Kidney epithelial cell (primary cell): Measurements from ENCODE around the gene PRKG1. TPM values are rescaled to one million over a fixed set of nuclear protein-coding genes. Genes with fewer than 3 reads are reported as not detected.

ENCODE experiments used
- DNase-seq: peaks from one replicate; pipeline ENCODE4 v3.0.0-alpha.2; 2010; ENCODE audit warnings: low read depth
- H3K27me3 ChIP-seq: 2 replicates; pipeline ENCODE4 v1.6.0; 2011; ENCODE audit warnings: low read length; ENCODE audit not compliant: control insufficient read depth, insufficient read depth
- H3K36me3 ChIP-seq: 2 replicates; pipeline ENCODE4 v1.5.1; 2011; ENCODE audit warnings: low read length; ENCODE audit not compliant: control insufficient read depth, insufficient read depth
- H3K4me3 ChIP-seq: 2 replicates; pipeline ENCODE4 v1.5.1; 2011; ENCODE audit warnings: low read depth, mild to moderate bottlenecking, control low read depth, low read length
- total RNA-seq: library from RNA; depleted of rRNA; stranded (reverse); fragments of >200 nt; gene quantifications from 2 replicates; pipeline ENCODE4 v1.2.3, GENCODE V29; 2015
- TF ChIP-seq, protein P1 (sequence below): IDR thresholded peaks from 2 replicates; pipeline ENCODE4 v1.5.1; 2011; ENCODE audit warnings: mild to moderate bottlenecking, moderate library complexity, low read length, control low read depth, inconsistent platforms; ENCODE audit not compliant: insufficient read depth, poor library complexity, severe bottlenecking

PRKG1 gene
- total RNA-seq, 1 donor from 2014 or later: 1.3 TPM

DNA sequence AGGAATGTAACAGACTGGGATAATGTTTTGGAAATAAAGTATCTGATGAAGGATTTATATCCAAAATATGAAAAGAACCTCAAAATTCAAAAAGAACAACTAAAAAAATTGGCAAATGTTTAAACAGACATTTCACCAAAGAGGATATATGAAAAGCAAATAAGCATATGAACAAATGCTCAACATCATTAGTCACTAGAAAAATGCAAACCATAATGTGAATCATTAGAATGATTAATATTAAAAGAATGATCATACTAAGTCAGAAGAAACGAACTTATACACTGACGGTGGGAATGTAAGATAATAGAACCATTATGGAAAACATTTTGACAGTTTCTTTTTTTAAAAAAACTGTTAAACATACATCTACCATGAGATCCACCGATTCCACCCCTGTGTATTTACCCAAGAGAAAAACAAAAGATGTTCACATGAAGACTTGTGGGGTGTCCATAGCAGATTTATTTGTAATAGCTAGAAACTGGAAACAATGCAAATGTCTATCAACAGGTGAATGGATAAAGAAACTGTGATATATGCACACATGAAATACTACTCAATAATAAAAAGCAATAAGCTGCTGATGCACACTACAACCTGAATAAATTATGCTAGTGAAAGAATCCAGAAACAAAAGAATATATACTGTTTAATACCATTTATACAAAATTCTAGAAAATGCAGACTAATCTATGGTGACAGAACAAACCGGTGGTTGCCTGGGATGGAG, 35.7 kb downstream of the PRKG1 start:
- Histone ChIP-seq H3K4me3 (no peak overlapping the region), H3K27me3 (no peaks in the 10 kb centered on the region), H3K36me3 (no peaks in the 10 kb centered on the region)
- TF ChIP-seq, protein P1, sequence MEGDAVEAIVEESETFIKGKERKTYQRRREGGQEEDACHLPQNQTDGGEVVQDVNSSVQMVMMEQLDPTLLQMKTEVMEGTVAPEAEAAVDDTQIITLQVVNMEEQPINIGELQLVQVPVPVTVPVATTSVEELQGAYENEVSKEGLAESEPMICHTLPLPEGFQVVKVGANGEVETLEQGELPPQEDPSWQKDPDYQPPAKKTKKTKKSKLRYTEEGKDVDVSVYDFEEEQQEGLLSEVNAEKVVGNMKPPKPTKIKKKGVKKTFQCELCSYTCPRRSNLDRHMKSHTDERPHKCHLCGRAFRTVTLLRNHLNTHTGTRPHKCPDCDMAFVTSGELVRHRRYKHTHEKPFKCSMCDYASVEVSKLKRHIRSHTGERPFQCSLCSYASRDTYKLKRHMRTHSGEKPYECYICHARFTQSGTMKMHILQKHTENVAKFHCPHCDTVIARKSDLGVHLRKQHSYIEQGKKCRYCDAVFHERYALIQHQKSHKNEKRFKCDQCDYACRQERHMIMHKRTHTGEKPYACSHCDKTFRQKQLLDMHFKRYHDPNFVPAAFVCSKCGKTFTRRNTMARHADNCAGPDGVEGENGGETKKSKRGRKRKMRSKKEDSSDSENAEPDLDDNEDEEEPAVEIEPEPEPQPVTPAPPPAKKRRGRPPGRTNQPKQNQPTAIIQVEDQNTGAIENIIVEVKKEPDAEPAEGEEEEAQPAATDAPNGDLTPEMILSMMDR: no peak
- no peak for DNase-seq

DNA sequence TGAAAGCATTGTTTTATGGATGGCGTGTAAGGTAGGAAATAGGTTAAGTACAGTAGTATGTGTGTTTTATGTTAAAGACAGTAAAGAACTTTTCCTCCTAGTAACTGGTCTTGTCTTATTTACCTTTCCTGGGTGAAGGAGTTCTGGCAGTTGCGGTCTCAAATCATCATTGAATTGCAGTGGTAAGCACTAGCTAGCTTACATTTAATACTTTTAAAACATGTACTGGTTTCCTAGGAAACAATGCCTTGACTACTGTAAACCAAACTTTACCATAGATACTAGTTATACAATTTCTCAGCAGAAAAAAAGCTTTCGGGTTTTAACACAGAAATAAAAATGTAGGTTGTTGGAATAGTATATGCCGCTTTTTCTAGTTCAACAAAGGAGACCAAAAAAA, 37.7 kb downstream of the PRKG1 start:
- H3K36me3 ChIP-seq: no peaks in the 10 kb centered on the region
- TF ChIP-seq, protein P1: no peak
- no peaks in the 10 kb centered on the region for H3K27me3 ChIP-seq
- no peak overlapping the region for H3K4me3 ChIP-seq
- DNase-seq: no peak

DNA sequence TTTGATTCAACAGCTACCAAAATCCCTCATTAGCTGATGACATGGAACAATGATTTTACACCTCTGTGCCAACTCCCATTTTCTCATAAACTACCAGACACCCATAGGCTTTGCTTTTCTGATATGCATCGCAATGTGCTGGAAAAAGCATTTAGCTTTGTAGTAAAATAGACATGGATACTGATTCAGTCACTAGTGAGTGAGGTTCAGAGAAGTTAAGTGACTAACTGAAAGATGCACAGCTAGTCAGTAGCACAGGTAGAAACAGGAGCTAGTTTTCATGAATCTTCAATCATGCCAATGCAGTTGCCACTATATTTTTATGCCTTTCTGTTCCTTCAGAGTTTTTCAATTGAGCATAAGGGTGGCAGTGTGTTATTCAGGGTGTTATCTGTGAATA, 38.7 kb downstream of the PRKG1 start:
- no peaks in the 10 kb centered on the region for H3K27me3 ChIP-seq
- DNase-seq: no peak
- H3K36me3 ChIP-seq: no peaks in the 10 kb centered on the region
- H3K4me3 ChIP-seq: no peak overlapping the region
- TF ChIP-seq, protein P1: no peak

DNA sequence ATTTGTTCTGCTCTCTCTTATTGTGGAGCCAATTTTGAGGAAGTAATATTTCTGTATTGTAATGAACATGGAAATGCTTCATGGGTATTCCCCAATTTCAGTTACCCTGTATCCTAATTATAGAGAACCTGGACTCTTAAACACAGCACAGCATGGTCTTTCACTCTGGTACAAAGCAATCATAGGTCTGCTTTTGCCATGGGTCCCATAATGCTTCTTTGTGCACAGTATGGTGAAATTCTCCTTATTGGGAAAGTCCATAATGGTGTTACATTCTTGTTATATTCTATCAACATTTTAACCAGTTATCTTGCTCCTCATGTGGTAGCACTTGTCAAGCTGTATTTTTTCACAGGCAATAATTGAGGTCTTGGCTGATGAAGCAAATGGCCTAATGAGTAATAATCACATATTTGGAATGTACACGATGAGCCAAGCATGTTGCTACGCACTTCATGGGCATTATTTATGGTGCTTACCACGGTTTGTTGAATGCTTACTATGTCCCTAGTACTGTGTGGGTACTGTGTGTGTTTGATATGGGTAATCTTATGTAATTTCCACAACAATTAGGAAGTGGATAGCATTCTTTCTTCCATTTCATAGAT, 42.9 kb downstream of the PRKG1 start:
- no peak overlapping the region for H3K4me3 ChIP-seq
- TF ChIP-seq, protein P1: no peak
- H3K27me3 ChIP-seq: no peaks in the 10 kb centered on the region
- no peak for DNase-seq
- H3K36me3 ChIP-seq: no peaks in the 10 kb centered on the region

DNA sequence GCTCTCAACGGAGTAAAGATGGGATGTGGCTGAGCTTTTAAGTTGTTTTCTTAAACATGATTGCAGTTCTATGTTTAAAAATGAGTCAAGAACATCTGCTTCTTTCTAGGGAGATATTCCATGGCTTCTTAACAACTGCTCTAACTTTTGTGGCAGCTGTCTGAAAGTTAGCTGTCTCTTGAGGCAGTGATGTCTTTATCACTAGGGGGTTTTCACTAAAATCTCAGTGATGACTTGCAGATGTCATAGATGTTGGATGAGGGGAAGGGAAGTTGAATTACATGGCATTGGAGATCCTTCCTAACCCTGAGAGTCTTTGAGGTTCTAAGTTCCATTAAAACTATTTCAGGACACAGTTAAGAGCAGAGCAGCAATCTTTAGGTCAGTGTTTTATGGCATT, 43.5 kb downstream of the PRKG1 start:
- H3K27me3 ChIP-seq: no peaks in the 10 kb centered on the region
- TF ChIP-seq, protein P1: no peak
- no peaks in the 10 kb centered on the region for H3K36me3 ChIP-seq
- no peak overlapping the region for H3K4me3 ChIP-seq
- DNase-seq: no peak
